K562 (cell line): ENCODE data around the gene FAM24A. TPM values are rescaled to one million over a fixed set of nuclear protein-coding genes. Genes with fewer than 3 reads are reported as not detected.

Experiments
- ATF3 ChIP-seq, 2 experiments: fragments of 450-650 bp in 1 of 2; sonication (generic) in 1 of 2; formaldehyde crosslinking in 1 of 2; IDR thresholded peaks in 1 of 2; conservative IDR thresholded peaks in 1 of 2; 2 replicates each; pipeline versions ENCODE4 v1.6.1 to v1.8.1; 2016 to 2023; ENCODE audit warnings: mild to moderate bottlenecking in 2 of 2, moderate library complexity in 2 of 2, inconsistent platforms in 1 of 2, missing genetic modification reagents in 1 of 2
- CBFA2T2 ChIP-seq: fragments of 450-650 bp; conservative IDR thresholded peaks from 2 replicates; pipeline ENCODE4 v1.6.1; 2017; ENCODE audit warnings: mild to moderate bottlenecking
- CBFA2T3 ChIP-seq: fragments of 450-650 bp; IDR thresholded peaks from 2 replicates; pipeline ENCODE4 v1.6.1; 2017
- CCNT2 ChIP-seq: IDR thresholded peaks from 2 replicates; pipeline ENCODE4 v1.6.1; 2011; ENCODE audit warnings: borderline replicate concordance, low read depth, mild to moderate bottlenecking, moderate library complexity, mixed read lengths, low read length; ENCODE audit not compliant: insufficient read length; ENCODE audit errors: extremely low read depth
- DPF2 ChIP-seq: fragments of 450-650 bp; IDR thresholded peaks from 2 replicates; pipeline ENCODE4 v1.6.1; 2016
- EGR1 ChIP-seq: fragments of 450-650 bp; conservative IDR thresholded peaks from 2 replicates; pipeline ENCODE4 v1.6.1; 2017; ENCODE audit warnings: mild to moderate bottlenecking
- EP300 ChIP-seq: IDR thresholded peaks from 2 replicates; pipeline ENCODE4 v1.6.1; 2012; ENCODE audit warnings: low read length, improper control_type of control experiment
- GABPA ChIP-seq: fragments of 200-800 bp; sonication (Bioruptor generic); conservative IDR thresholded peaks from 2 replicates; pipeline ENCODE4 v1.6.1; 2016; ENCODE audit warnings: low read depth, missing genetic modification characterization, missing compliant biosample characterization
- ILK ChIP-seq: fragments of 450-650 bp; IDR thresholded peaks from 2 replicates; pipeline ENCODE4 v1.6.1; 2016; ENCODE audit warnings: missing genetic modification characterization, low read depth, mild to moderate bottlenecking, missing compliant biosample characterization, moderate library complexity, borderline replicate concordance
- JUND ChIP-seq, 2 experiments: IDR thresholded peaks; 2 replicates in 1 of 2; 3 replicates in 1 of 2; pipeline ENCODE4 v1.6.1; 2011; ENCODE audit warnings: borderline replicate concordance in 2 of 2, low read depth in 2 of 2, low read length in 2 of 2, improper control_type of control experiment in 1 of 2, missing biosample characterization in 1 of 2, missing genetic modification characterization in 1 of 2, missing genetic modification reagents in 1 of 2
- KLF16 ChIP-seq: IDR thresholded peaks from 2 replicates; pipeline ENCODE4 v1.6.1; 2016; ENCODE audit warnings: antibody characterized with exemption
- NFIC ChIP-seq: fragments of 450-650 bp; IDR thresholded peaks from 2 replicates; pipeline ENCODE4 v1.6.1; 2017; ENCODE audit warnings: mild to moderate bottlenecking, inconsistent platforms
- NFXL1 ChIP-seq: fragments of 450-650 bp; formaldehyde crosslinking; IDR thresholded peaks from 2 replicates; pipeline ENCODE4 v1.4.0; 2021; ENCODE audit warnings: mild to moderate bottlenecking
- POLR2AphosphoS5 ChIP-seq: IDR thresholded peaks from 2 replicates; pipeline ENCODE4 v1.6.1; 2011; ENCODE audit warnings: mild to moderate bottlenecking, low read depth, low read length, moderate library complexity; ENCODE audit not compliant: control insufficient read depth, insufficient read depth
- PURB ChIP-seq: sonication (generic); formaldehyde crosslinking; IDR thresholded peaks from 2 replicates; pipeline ENCODE4 v1.9.0; 2021; ENCODE audit warnings: low read depth, mild to moderate bottlenecking, missing genetic modification reagents
- RCOR1 ChIP-seq, 2 experiments: IDR thresholded peaks; 2 replicates each; pipeline ENCODE4 v1.6.1; 2012; ENCODE audit warnings: low read depth in 2 of 2, low read length in 2 of 2, borderline replicate concordance in 1 of 2, improper control_type of control experiment in 1 of 2
- RFX1 ChIP-seq: fragments of 450-650 bp; IDR thresholded peaks from 2 replicates; pipeline ENCODE4 v1.6.1; 2016; ENCODE audit warnings: mild to moderate bottlenecking, moderate library complexity
- SMAD4 ChIP-seq: fragments of 250-450 bp; sonication (Bioruptor Pico); conservative IDR thresholded peaks from 2 replicates; pipeline ENCODE4 v1.8.0; 2021; ENCODE audit warnings: inconsistent platforms, mild to moderate bottlenecking, moderate library complexity
- SP1 ChIP-seq: sonication (generic); formaldehyde crosslinking; IDR thresholded peaks from 2 replicates; pipeline ENCODE4 v1.8.1; 2022; ENCODE audit warnings: mild to moderate bottlenecking, missing genetic modification reagents
- TAL1 ChIP-seq: fragments of 450-650 bp; IDR thresholded peaks from 2 replicates; pipeline ENCODE4 v1.6.1; 2016; ENCODE audit warnings: mild to moderate bottlenecking
- TCF3 ChIP-seq: sonication (generic); formaldehyde crosslinking; IDR thresholded peaks from 2 replicates; pipeline ENCODE4 v1.4.0; 2020; ENCODE audit warnings: mild to moderate bottlenecking, missing genetic modification reagents
- TEAD1 ChIP-seq, 2 experiments: fragments of 450-650 bp in 1 of 2; sonication (generic) in 1 of 2; formaldehyde crosslinking; IDR thresholded peaks; 2 replicates each; pipeline versions ENCODE4 v1.4.0 to v1.8.0; 2020 to 2022; ENCODE audit warnings: mild to moderate bottlenecking in 2 of 2, missing genetic modification reagents in 1 of 2
- ZC3H11A ChIP-seq: IDR thresholded peaks from 2 replicates; pipeline ENCODE4 v1.6.1; 2012; ENCODE audit warnings: low read depth, low read length, improper control_type of control experiment
- ZNF184 ChIP-seq: sonication (generic); formaldehyde crosslinking; IDR thresholded peaks from 2 replicates; pipeline ENCODE4 v1.5.0; 2020; ENCODE audit warnings: missing genetic modification reagents
- ZNF785 ChIP-seq: fragments of 250-450 bp; sonication (Bioruptor Pico); IDR thresholded peaks from 2 replicates; pipeline ENCODE4 v1.4.0; 2020; ENCODE audit warnings: mild to moderate bottlenecking
- ZNF830 ChIP-seq: fragments of 250-450 bp; sonication (Bioruptor Pico); IDR thresholded peaks from 2 replicates; pipeline ENCODE4 v1.5.0; 2021; ENCODE audit warnings: mild to moderate bottlenecking
- polyA plus RNA-seq, 8 experiments: library from polyadenylated mRNA; depleted of rRNA in 4 of 8; stranded (reverse) in 5 of 8; unstranded in 3 of 8; fragments of >200 nt; fragmentation: Nextera tagmentation in 2 of 8; fragmentation: Illumina TruSeq in 1 of 8; extraction: Ambion mirVana in 2 of 8; extraction: Trizol in 1 of 8; gene quantifications; 2 replicates each; pipeline versions ENCODE4 v1.2.1 to v1.2.3, GENCODE V29; 2011 to 2014; ENCODE audit warnings: inconsistent platforms in 1 of 8, missing spikeins in 1 of 8
- total RNA-seq, 7 experiments: library from RNA; depleted of rRNA in 6 of 7; stranded (reverse); fragments of >200 nt in 6 of 7; fragmentation: Illumina TruSeq in 2 of 7; extraction: Trizol in 2 of 7; gene quantifications; 2 replicates each; pipeline versions ENCODE4 v1.2.1 to v1.2.3, GENCODE V29; 2011 to 2021; ENCODE audit warnings: low replicate concordance in 1 of 7
- TF ChIP-seq, protein P1 (sequence below): sonication (generic); IDR thresholded peaks from 2 replicates; pipeline ENCODE4 v1.6.1; 2016

The FAM24A gene
- total and polyA plus RNA-seq, 9 of the 15 experiments (the other 6 are each of a cell fraction or from before 2014, with no cell fraction given) = not detected

GRCh38 chr10:122877264-122877663 lies 33.1 kb upstream of the FAM24A start (continued):
- TF ChIP-seq RCOR1 (IDR thresholded peaks at IDR 0.05; ENCODE audit: borderline replicate concordance in 1 of 2, low read depth in 2 of 2, low read length in 2 of 2) (peak in 1 of 2 experiments; percentile 21; a peak in 1 of 4 replicates), CBFA2T3 (peak; percentile 84), SP1 (no peak), KLF16 (peak; percentile 55), ATF3 (IDR thresholded peaks at IDR 0.05) (peak; percentile 41), ATF3 (CRISPR knock-in tag; conservative IDR thresholded peaks at IDR 0.05) (no peak), GABPA (tag) (no peak), TAL1 (peak; percentile 71), ZNF184 (CRISPR knock-in tag) (no peak), NFXL1 (CRISPR knock-in tag) (no peak), TCF3 (CRISPR knock-in tag) (peak; percentile 70), SMAD4 (peak; percentile 64), PURB (no peak), CBFA2T2 (peak; percentile 71), ZNF785 (CRISPR knock-in tag) (no peak), EP300 (peak; percentile 65), TEAD1 (CRISPR knock-in tag; IDR thresholded peaks at IDR 0.05) (0 out of 4 replicates have a peak, but pooled peaks of 1 of the 2 experiments have one; percentile 43), EGR1 (peak; percentile 16; the same call in 1 of the 2 replicates), ZNF830 (no peak), RFX1 (no peak), NFIC (0 out of 2 replicates have a peak, but pooled peaks have one; percentile 20), DPF2 (peak; percentile 59), ILK (no peak), POLR2AphosphoS5 (peak; percentile 34; the same call in 1 of the 2 replicates), JUND (IDR thresholded peaks at IDR 0.05; ENCODE audit: borderline replicate concordance, low read depth, low read length) (peak; percentile 60; the same call in 1 of the 2 replicates), JUND (tag; IDR thresholded peaks at IDR 0.05; ENCODE audit: borderline replicate concordance, low read depth, low read length) (peak; percentile 29; the same call in 1 of the 3 replicates), CCNT2 (peak; percentile 46), ZC3H11A (no peak)
- TF ChIP-seq, protein P1, sequence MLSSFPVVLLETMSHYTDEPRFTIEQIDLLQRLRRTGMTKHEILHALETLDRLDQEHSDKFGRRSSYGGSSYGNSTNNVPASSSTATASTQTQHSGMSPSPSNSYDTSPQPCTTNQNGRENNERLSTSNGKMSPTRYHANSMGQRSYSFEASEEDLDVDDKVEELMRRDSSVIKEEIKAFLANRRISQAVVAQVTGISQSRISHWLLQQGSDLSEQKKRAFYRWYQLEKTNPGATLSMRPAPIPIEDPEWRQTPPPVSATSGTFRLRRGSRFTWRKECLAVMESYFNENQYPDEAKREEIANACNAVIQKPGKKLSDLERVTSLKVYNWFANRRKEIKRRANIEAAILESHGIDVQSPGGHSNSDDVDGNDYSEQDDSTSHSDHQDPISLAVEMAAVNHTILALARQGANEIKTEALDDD = peak; percentile 24; the same call in 1 of the 2 replicates
